Endodermal cell (in vitro differentiated cells): ENCODE measurements around the gene CEP85. TPM values are rescaled to one million over a fixed set of nuclear protein-coding genes. Genes with fewer than 3 reads are reported as not detected.

Experiments used
- DNase-seq: peaks from one replicate; pipeline ENCODE4 v3.0.0-alpha.2; 2017
- H3K27ac ChIP-seq: 2 replicates; pipeline ENCODE4 v1.5.1; 2013; ENCODE audit warnings: mild to moderate bottlenecking, low read depth, low read length, moderate library complexity
- H3K27me3 ChIP-seq: 2 replicates; pipeline ENCODE4 v1.6.1; 2013; ENCODE audit warnings: mild to moderate bottlenecking, low read length, moderate library complexity; ENCODE audit not compliant: insufficient read depth, control insufficient read depth, poor library complexity, severe bottlenecking
- H3K36me3 ChIP-seq: 2 replicates; pipeline ENCODE4 v1.7.0; 2013; ENCODE audit warnings: mild to moderate bottlenecking, low read length, moderate library complexity; ENCODE audit not compliant: control insufficient read depth, insufficient read depth
- H3K4me1 ChIP-seq: one replicate; pipeline ENCODE4 v1.7.0; 2013; ENCODE audit warnings: low read length; ENCODE audit not compliant: control insufficient read depth, insufficient read depth
- H3K4me3 ChIP-seq: 2 replicates; pipeline ENCODE4 v1.5.1; 2013; ENCODE audit warnings: mild to moderate bottlenecking, low read length, moderate library complexity
- H3K9ac ChIP-seq: 2 replicates; pipeline ENCODE4 v1.6.1; 2013; ENCODE audit warnings: mild to moderate bottlenecking, low read length, moderate library complexity; ENCODE audit not compliant: poor library complexity, severe bottlenecking; ENCODE audit errors: extremely low read depth
- H3K9me3 ChIP-seq: 2 replicates; pipeline ENCODE4 v1.6.1; 2013; ENCODE audit warnings: mild to moderate bottlenecking, low read length, moderate library complexity; ENCODE audit not compliant: control insufficient read depth
- H3K27ac Mint-ChIP-seq: 2 replicates; pipeline ENCODE4 v1.8.0; 2020; ENCODE audit warnings: mixed read lengths
- H3K27me3 Mint-ChIP-seq: 2 replicates; pipeline ENCODE4 v1.8.0; 2021; ENCODE audit warnings: mild to moderate bottlenecking, mixed read lengths; ENCODE audit not compliant: insufficient read depth
- H3K36me3 Mint-ChIP-seq: 2 replicates; pipeline ENCODE4 v1.8.0; 2020; ENCODE audit warnings: low read depth, mixed read lengths
- H3K4me1 Mint-ChIP-seq: 2 replicates; pipeline ENCODE4 v1.8.0; 2020; ENCODE audit warnings: mixed read lengths
- H3K4me3 Mint-ChIP-seq: 2 replicates; pipeline ENCODE4 v1.8.0; 2020; ENCODE audit warnings: mild to moderate bottlenecking, moderate library complexity, mixed read lengths
- H3K9me3 Mint-ChIP-seq: 2 replicates; pipeline ENCODE4 v1.8.0; 2020; ENCODE audit warnings: mild to moderate bottlenecking, mixed read lengths
- CTCF ChIP-seq: fragments of 200-600 bp; sonication (generic); conservative IDR thresholded peaks from 2 replicates; pipeline ENCODE4 v1.5.0; 2021; ENCODE audit warnings: antibody characterized with exemption, mild to moderate bottlenecking
- WGBS, 2 experiments: methylation state at CpG; one replicate each; pipeline versions ENCODE4 v1.1.5 to v1.1.7; 2013; ENCODE audit warnings: missing lambda C conversion rate in 2 of 2, mixed read lengths in 1 of 2; ENCODE audit not compliant: insufficient coverage in 1 of 2, insufficient read length in 1 of 2; 5-methylcytosine and 5-hydroxymethylcytosine counted together
- total RNA-seq, 2 donors: library from RNA; stranded (reverse); fragmentation: NEBNext Ultra II Directional in 1 of 2; extraction: Animal tissue kit (Norgen Biotek cat#: 25700) in 1 of 2; gene quantifications; 2 replicates in 1 of 2; 3 replicates in 1 of 2; pipeline ENCODE4 v1.2.1, GENCODE V29; 2021

The CEP85 gene
- total RNA-seq, 2 donors from 2014 or later, result 25.6 to 43.6 TPM

GRCh38 chr1:26275580-26276431 lies 41.8 kb downstream of the CEP85 start:
- 85 to 95% methylated on average over 2 to 3 of the region's 3 CpGs for WGBS, 2 experiments

DNA sequence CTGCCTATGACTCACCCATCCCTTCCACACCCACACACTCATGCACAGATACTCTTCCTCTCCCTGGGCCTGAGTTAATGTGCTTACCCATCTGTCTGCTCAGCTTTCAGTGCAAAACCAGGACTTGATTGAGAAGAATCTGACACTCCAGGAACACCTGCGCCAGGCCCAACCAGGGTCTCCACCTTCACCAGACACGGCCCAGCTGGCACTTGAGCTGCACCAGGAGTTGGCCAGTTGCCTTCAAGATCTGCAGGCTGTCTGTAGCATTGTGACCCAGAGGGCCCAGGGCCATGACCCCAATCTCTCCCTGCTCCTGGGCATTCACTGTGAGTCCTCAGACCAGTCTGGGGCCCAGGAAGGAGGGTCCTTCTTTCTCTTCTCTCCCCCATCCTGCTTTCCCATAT lies 42.4 kb downstream of the CEP85 start:
- Mint-ChIP-seq H3K27ac (no peak overlapping the region), H3K27me3 (no peaks in the 10 kb centered on the region), H3K4me3 (no peak overlapping the region), H3K36me3 (peaks cover 53% of the 10 kb centered on the region), H3K9me3 (no peaks in the 10 kb centered on the region), H3K4me1 (peaks cover 24% of the 10 kb centered on the region)
- H3K27me3 ChIP-seq, result no peaks in the 10 kb centered on the region
- H3K4me3 ChIP-seq, result no peak overlapping the region
- DNase-seq, result no peak
- peaks cover 54% of the 10 kb centered on the region for H3K36me3 ChIP-seq
- H3K4me1 ChIP-seq, result peaks cover 6% of the 10 kb centered on the region
- no peak overlapping the region for H3K27ac ChIP-seq
- TF ChIP-seq CTCF, result no peak
- WGBS, 2 experiments, result 80 to 93% methylated on average over 1 to 2 of the region's 2 CpGs
- no peak overlapping the region for H3K9ac ChIP-seq
- no peaks in the 10 kb centered on the region for H3K9me3 ChIP-seq

More at GRCh38 chr1:26275580-26276431, 41.8 kb downstream of the CEP85 start:
- Histone ChIP-seq H3K27me3 (no peaks in the 10 kb centered on the region), H3K36me3 (peaks cover 58% of the 10 kb centered on the region), H3K4me1 (peaks cover 4% of the 10 kb centered on the region), H3K27ac (no peak overlapping the region), H3K4me3 (no peak overlapping the region), H3K9me3 (no peaks in the 10 kb centered on the region), H3K9ac (no peak overlapping the region)
- DNase-seq, result peak; percentile 97
- H3K4me1 Mint-ChIP-seq, result peaks cover 18% of the 10 kb centered on the region
- H3K27me3 Mint-ChIP-seq, result no peaks in the 10 kb centered on the region
- peaks cover 56% of the 10 kb centered on the region for H3K36me3 Mint-ChIP-seq
- H3K27ac Mint-ChIP-seq, result peak overlapping the region; percentile 67
- H3K4me3 Mint-ChIP-seq, result no peak overlapping the region
- TF ChIP-seq CTCF, result peak; percentile 85
- H3K9me3 Mint-ChIP-seq, result no peaks in the 10 kb centered on the region

- no peaks in the 10 kb centered on the region for H3K9me3 Mint-ChIP-seq
- DNase-seq, result no peak
- no peak overlapping the region for H3K27ac ChIP-seq
- peak overlapping the region; percentile 35 for H3K27ac Mint-ChIP-seq
- peaks cover 50% of the 10 kb centered on the region for H3K36me3 ChIP-seq
- H3K27me3 ChIP-seq, result no peaks in the 10 kb centered on the region
- H3K4me3 Mint-ChIP-seq, result no peak overlapping the region
- no peak for TF ChIP-seq CTCF
- H3K4me3 ChIP-seq, result no peak overlapping the region
- no peaks in the 10 kb centered on the region for H3K27me3 Mint-ChIP-seq
- WGBS, 2 experiments, result 91% methylated on average over 3 of the region's 3 CpGs
- no peak overlapping the region for H3K9ac ChIP-seq
- peaks cover 11% of the 10 kb centered on the region for H3K4me1 ChIP-seq
- peaks cover 29% of the 10 kb centered on the region for H3K4me1 Mint-ChIP-seq
- peaks cover 46% of the 10 kb centered on the region for H3K36me3 Mint-ChIP-seq
- H3K9me3 ChIP-seq, result no peaks in the 10 kb centered on the region
Measured at GRCh38 chr1:26277261-26277661, 43.3 kb downstream of the CEP85 start.
